Measurements from ENCODE around the gene FAM163B.

- no peak for TF ChIP-seq CTCF (IDR thresholded peaks at IDR 0.05)
- TF ChIP-seq POLR2A (IDR thresholded peaks at IDR 0.05) = no peak
Measured at GRCh38 chr9:133608382-133608781, 807 bp downstream of the FAM163B start.
